HepG2 (cell line): ENCODE data around the gene CCT5. TPM values are rescaled to one million over a fixed set of nuclear protein-coding genes. Genes with fewer than 3 reads are reported as not detected.

ENCODE experiments used
- ATAC-seq: fragments of 200-7000 bp; cut with Tn5 transposase; 3 replicates; pipeline ENCODE4 v1.9.1; 2020; ENCODE audit warnings: mild to moderate bottlenecking, moderate library complexity
- BruUV-seq: library from RNA; stranded (reverse); fragments of 400-500 nt; replicated peaks from 2 replicates; lab custom pipeline; 2021; lab: Mats Ljungman, UMichigan
- CTCF ChIA-PET: fragments of 300-600 bp; formaldehyde crosslinking; extraction: SDS; loops from one replicate; lab custom pipeline; 2021; ENCODE audit warnings: low total read pairs, inconsistent platforms, low intra/inter-chr PET ratio; lab: Yijun Ruan, JAX
- POLR2A ChIA-PET: fragments of 350-600 bp; sonication (Branson Sonifier 250); formaldehyde crosslinking; loops from one replicate; lab custom pipeline; 2020; ENCODE audit warnings: antibody characterized with exemption, inconsistent platforms; lab: Yijun Ruan, JAX
- DNase-seq: peaks from one replicate; pipeline ENCODE4 v3.0.0-alpha.2; 2015; ENCODE audit warnings: low spot score
- FAIRE-seq: peaks from 3 replicates; lab custom pipeline; 2011; peaks lifted over from hg19 to GRCh38; lab: Jason Lieb, UNC
- H2AFZ ChIP-seq: one replicate; pipeline ENCODE4 v1.6.1; 2011; ENCODE audit warnings: low read length, inconsistent platforms
- H3K27ac ChIP-seq: fragments of 300-600 bp; 3 replicates; pipeline ENCODE4 v1.8.0; 2011; ENCODE audit warnings: mixed run types, mild to moderate bottlenecking, mixed read lengths, low read length, inconsistent platforms; ENCODE audit not compliant: insufficient read depth; ENCODE audit errors: extremely low read length
- H3K27me3 ChIP-seq, 2 experiments: fragments of 200-600 bp in 1 of 2; 2 replicates in 1 of 2; 3 replicates in 1 of 2; pipeline versions ENCODE4 v1.6.0 to v1.8.0; 2011; ENCODE audit warnings: low read length in 2 of 2, mild to moderate bottlenecking in 2 of 2, moderate library complexity in 2 of 2, inconsistent platforms in 1 of 2; ENCODE audit not compliant: insufficient read depth in 2 of 2, control insufficient read depth in 1 of 2
- H3K36me3 ChIP-seq, 2 experiments: fragments of 200-600 bp in 1 of 2; replicated peaks in 1 of 2; 2 replicates in 1 of 2; 3 replicates in 1 of 2; pipeline versions ENCODE4 v1.5.1 to v1.8.0; 2011; ENCODE audit warnings: low read length in 2 of 2, inconsistent platforms in 1 of 2; ENCODE audit not compliant: insufficient read depth in 2 of 2, control insufficient read depth in 1 of 2
- H3K4me1 ChIP-seq: 2 replicates; pipeline ENCODE4 v1.5.1; 2012; ENCODE audit warnings: low read length, inconsistent platforms; ENCODE audit not compliant: insufficient read depth
- H3K4me2 ChIP-seq: 2 replicates; pipeline ENCODE4 v1.6.0; 2011; ENCODE audit warnings: low read depth, low read length, inconsistent platforms
- H3K4me3 ChIP-seq, 3 experiments: fragments of 200-600 bp in 1 of 3; sonication (generic), shearing (Covaris generic) in 1 of 3; replicated peaks in 1 of 3; 2 replicates each; pipeline ENCODE4 v1.5.1; 2011 to 2016; ENCODE audit warnings: low read length in 3 of 3, inconsistent platforms in 2 of 3, low read depth in 2 of 3, mild to moderate bottlenecking in 2 of 3, control low read depth in 1 of 3, mixed read lengths in 1 of 3; ENCODE audit not compliant: insufficient read depth in 1 of 3
- H3K79me2 ChIP-seq: one replicate; pipeline ENCODE4 v1.6.1; 2011; ENCODE audit warnings: low read length, inconsistent platforms; ENCODE audit not compliant: insufficient read depth
- H3K9ac ChIP-seq: 2 replicates; pipeline ENCODE4 v1.6.0; 2011; ENCODE audit warnings: mild to moderate bottlenecking, low read depth, low read length, inconsistent platforms; ENCODE audit not compliant: insufficient read depth
- H3K9me3 ChIP-seq: 2 replicates; pipeline ENCODE4 v1.5.1; 2012; ENCODE audit warnings: mild to moderate bottlenecking, low read length
- H4K20me1 ChIP-seq: 2 replicates; pipeline ENCODE4 v1.6.0; 2011; ENCODE audit warnings: inconsistent platforms, mild to moderate bottlenecking, low read length, moderate library complexity; ENCODE audit not compliant: insufficient read depth
- FLYWCH1 ChIP-seq: sonication (generic); formaldehyde crosslinking; IDR thresholded peaks from 2 replicates; pipeline ENCODE4 v1.8.1; 2023; ENCODE audit warnings: mild to moderate bottlenecking, missing genetic modification reagents
- HNF4A ChIP-seq: sonication (generic); formaldehyde crosslinking; IDR thresholded peaks from 2 replicates; pipeline ENCODE4 v1.4.0; 2020; ENCODE audit warnings: missing genetic modification reagents
- PPARG ChIP-seq: conservative IDR thresholded peaks from 2 replicates; pipeline ENCODE4 v1.6.1; 2016; ENCODE audit warnings: missing biosample characterization, missing genetic modification reagents
- SMAD3 ChIP-seq: sonication (generic); formaldehyde crosslinking; IDR thresholded peaks from 2 replicates; pipeline ENCODE4 v1.4.0; 2020; ENCODE audit warnings: missing genetic modification reagents
- ZFX ChIP-seq: sonication (generic); formaldehyde crosslinking; IDR thresholded peaks from 2 replicates; pipeline ENCODE4 v1.4.0; 2020; ENCODE audit warnings: mild to moderate bottlenecking, low read depth, missing genetic modification reagents, moderate library complexity
- WGBS: methylation state at CpG from one replicate; pipeline ENCODE4 v1.1.6; 2017; ENCODE audit warnings: low lambda C conversion rate; 5-methylcytosine and 5-hydroxymethylcytosine counted together
- in situ Hi-C: cut with HindIII; loops from 2 replicates; pipeline ENCODE4 v1.10.0; 2017; ENCODE audit warnings: low pct_unique_long_range_greater_than_20kb; ENCODE audit not compliant: extremely low pct_ligation_motif_present
- intact Hi-C: fragments of 100-400 bp; cut with micrococcal nuclease; formaldehyde crosslinking; loops from one replicate; pipeline ENCODE4 v1.10.0; 2022; ENCODE audit not compliant: unreplicated experiment
- polyA plus RNA-seq, 8 experiments: library from polyadenylated mRNA; depleted of rRNA in 3 of 8; stranded (reverse) in 7 of 8; unstranded in 1 of 8; fragments of >200 nt; fragmentation: Illumina TruSeq in 4 of 8; extraction: Trizol in 4 of 8; gene quantifications; 2 replicates each; pipeline versions ENCODE4 v1.2.1 to v1.2.3, GENCODE V29; 2011 to 2016; ENCODE audit warnings: low read depth in 4 of 8, missing spikeins in 1 of 8, mixed read lengths in 1 of 8; ENCODE audit not compliant: insufficient read depth in 1 of 8
- total RNA-seq, 5 experiments: library from RNA; depleted of rRNA; stranded (reverse); fragments of >200 nt; fragmentation: Illumina TruSeq; extraction: Trizol; gene quantifications; 2 replicates each; pipeline ENCODE4 v1.2.3, GENCODE V29; 2016; ENCODE audit warnings: low read depth in 1 of 5
- TF ChIP-seq, protein P1 (sequence below): sonication (generic); formaldehyde crosslinking; IDR thresholded peaks from 2 replicates; pipeline ENCODE4 v1.4.0; 2020; ENCODE audit warnings: missing genetic modification reagents, borderline replicate concordance
- TF ChIP-seq, protein P2 (sequence below): sonication (generic); formaldehyde crosslinking; conservative IDR thresholded peaks from 2 replicates; pipeline ENCODE4 v1.4.0; 2020; ENCODE audit warnings: mild to moderate bottlenecking, missing genetic modification reagents, moderate library complexity
- TF ChIP-seq, protein P3 (sequence below): fragments of 450-650 bp; IDR thresholded peaks from 2 replicates; pipeline ENCODE4 v1.6.1; 2016

The CCT5 gene
- total and polyA plus RNA-seq, 2 of the 13 experiments (the other 11 are each of a cell fraction or from before 2014, with no cell fraction given): 319 to 708 TPM

DNA sequence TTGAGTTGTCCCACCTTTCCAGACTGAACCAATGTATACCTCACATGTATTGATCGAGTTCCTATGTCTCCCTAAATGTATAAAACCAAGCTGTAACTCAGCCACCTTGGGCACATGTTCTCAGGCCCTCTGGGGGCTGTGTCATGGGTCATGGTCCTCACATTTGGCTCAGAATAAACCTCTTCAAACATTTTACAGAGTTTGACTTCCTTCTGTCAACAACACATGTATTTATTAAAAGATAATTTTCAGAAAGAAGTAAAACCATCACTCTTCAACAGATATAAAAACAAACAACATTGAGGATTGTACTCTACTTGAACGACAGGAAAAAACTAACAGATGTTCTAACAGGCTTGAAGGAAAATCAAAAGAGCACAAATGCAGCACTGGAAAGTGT lies 53.1 kb downstream of the CCT5 start:
- Histone ChIP-seq H3K9ac (no peak overlapping the region), H3K4me3 (no peak overlapping the region), H3K4me1 (peaks cover 56% of the 10 kb centered on the region), H3K4me2 (0 out of 2 replicates have a peak overlapping the region, but pooled peaks have one; percentile 12), H3K36me3 (no peaks in the 10 kb centered on the region), H4K20me1 (no peaks in the 10 kb centered on the region), H2AFZ (no peak overlapping the region), H3K27me3 (no peaks in the 10 kb centered on the region; a peak in 1 of 5 replicates), H3K79me2 (peaks cover 2% of the 10 kb centered on the region), H3K9me3 (no peaks in the 10 kb centered on the region), H3K27ac (peak overlapping the region; percentile 24)
- ATAC-seq (no peak), DNase-seq (no peak), FAIRE-seq (no peak)
- in situ Hi-C loops: no loop called here
- WGBS: 28% methylated on average over 2 of the region's 2 CpGs
- ChIA-PET CTCF (no interaction called here), POLR2A (interaction anchor here (1.0 kb wide), 1 partner anchor 50 kb away, joined by 3 read pairs; the partner anchor contains the start of gene MARCHF6)
- TF ChIP-seq SMAD3 (CRISPR knock-in tag): no peak
- TF ChIP-seq, protein P1, sequence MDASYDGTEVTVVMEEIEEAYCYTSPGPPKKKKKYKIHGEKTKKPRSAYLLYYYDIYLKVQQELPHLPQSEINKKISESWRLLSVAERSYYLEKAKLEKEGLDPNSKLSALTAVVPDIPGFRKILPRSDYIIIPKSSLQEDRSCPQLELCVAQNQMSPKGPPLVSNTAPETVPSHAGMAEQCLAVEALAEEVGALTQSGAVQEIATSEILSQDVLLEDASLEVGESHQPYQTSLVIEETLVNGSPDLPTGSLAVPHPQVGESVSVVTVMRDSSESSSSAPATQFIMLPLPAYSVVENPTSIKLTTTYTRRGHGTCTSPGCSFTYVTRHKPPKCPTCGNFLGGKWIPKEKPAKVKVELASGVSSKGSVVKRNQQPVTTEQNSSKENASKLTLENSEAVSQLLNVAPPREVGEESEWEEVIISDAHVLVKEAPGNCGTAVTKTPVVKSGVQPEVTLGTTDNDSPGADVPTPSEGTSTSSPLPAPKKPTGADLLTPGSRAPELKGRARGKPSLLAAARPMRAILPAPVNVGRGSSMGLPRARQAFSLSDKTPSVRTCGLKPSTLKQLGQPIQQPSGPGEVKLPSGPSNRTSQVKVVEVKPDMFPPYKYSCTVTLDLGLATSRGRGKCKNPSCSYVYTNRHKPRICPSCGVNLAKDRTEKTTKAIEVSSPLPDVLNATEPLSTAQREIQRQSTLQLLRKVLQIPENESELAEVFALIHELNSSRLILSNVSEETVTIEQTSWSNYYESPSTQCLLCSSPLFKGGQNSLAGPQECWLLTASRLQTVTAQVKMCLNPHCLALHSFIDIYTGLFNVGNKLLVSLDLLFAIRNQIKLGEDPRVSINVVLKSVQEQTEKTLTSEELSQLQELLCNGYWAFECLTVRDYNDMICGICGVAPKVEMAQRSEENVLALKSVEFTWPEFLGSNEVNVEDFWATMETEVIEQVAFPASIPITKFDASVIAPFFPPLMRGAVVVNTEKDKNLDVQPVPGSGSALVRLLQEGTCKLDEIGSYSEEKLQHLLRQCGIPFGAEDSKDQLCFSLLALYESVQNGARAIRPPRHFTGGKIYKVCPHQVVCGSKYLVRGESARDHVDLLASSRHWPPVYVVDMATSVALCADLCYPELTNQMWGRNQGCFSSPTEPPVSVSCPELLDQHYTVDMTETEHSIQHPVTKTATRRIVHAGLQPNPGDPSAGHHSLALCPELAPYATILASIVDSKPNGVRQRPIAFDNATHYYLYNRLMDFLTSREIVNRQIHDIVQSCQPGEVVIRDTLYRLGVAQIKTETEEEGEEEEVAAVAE (CRISPR knock-in tag): no peak
- no peak for TF ChIP-seq FLYWCH1 (CRISPR knock-in tag)
- TF ChIP-seq HNF4A (CRISPR knock-in tag): 0 out of 2 replicates have a peak, but pooled peaks have one; percentile 15
- peak; percentile 53; the same call in 1 of the 2 replicates for TF ChIP-seq PPARG (CRISPR knock-in tag)
- TF ChIP-seq, protein P2, sequence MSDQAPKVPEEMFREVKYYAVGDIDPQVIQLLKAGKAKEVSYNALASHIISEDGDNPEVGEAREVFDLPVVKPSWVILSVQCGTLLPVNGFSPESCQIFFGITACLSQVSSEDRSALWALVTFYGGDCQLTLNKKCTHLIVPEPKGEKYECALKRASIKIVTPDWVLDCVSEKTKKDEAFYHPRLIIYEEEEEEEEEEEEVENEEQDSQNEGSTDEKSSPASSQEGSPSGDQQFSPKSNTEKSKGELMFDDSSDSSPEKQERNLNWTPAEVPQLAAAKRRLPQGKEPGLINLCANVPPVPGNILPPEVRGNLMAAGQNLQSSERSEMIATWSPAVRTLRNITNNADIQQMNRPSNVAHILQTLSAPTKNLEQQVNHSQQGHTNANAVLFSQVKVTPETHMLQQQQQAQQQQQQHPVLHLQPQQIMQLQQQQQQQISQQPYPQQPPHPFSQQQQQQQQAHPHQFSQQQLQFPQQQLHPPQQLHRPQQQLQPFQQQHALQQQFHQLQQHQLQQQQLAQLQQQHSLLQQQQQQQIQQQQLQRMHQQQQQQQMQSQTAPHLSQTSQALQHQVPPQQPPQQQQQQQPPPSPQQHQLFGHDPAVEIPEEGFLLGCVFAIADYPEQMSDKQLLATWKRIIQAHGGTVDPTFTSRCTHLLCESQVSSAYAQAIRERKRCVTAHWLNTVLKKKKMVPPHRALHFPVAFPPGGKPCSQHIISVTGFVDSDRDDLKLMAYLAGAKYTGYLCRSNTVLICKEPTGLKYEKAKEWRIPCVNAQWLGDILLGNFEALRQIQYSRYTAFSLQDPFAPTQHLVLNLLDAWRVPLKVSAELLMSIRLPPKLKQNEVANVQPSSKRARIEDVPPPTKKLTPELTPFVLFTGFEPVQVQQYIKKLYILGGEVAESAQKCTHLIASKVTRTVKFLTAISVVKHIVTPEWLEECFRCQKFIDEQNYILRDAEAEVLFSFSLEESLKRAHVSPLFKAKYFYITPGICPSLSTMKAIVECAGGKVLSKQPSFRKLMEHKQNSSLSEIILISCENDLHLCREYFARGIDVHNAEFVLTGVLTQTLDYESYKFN (CRISPR knock-in tag): peak; percentile 35; the same call in 1 of the 2 replicates
- TF ChIP-seq, protein P3, sequence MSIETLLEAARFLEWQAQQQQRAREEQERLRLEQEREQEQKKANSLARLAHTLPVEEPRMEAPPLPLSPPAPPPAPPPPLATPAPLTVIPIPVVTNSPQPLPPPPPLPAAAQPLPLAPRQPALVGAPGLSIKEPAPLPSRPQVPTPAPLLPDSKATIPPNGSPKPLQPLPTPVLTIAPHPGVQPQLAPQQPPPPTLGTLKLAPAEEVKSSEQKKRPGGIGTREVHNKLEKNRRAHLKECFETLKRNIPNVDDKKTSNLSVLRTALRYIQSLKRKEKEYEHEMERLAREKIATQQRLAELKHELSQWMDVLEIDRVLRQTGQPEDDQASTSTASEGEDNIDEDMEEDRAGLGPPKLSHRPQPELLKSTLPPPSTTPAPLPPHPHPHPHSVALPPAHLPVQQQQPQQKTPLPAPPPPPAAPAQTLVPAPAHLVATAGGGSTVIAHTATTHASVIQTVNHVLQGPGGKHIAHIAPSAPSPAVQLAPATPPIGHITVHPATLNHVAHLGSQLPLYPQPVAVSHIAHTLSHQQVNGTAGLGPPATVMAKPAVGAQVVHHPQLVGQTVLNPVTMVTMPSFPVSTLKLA: no peak
- TF ChIP-seq ZFX (CRISPR knock-in tag): peak; percentile 7; the same call in 1 of the 2 replicates
- intact Hi-C loops: no loop called here
- BruUV-seq: no TSS peak
